Fibroblast of upper back skin (primary cell): ENCODE measurements around the gene CREBBP.

Experiments
- DNase-seq: peaks from one replicate; pipeline ENCODE4 v3.0.0-alpha.2; 2013

Gene CREBBP

DNA sequence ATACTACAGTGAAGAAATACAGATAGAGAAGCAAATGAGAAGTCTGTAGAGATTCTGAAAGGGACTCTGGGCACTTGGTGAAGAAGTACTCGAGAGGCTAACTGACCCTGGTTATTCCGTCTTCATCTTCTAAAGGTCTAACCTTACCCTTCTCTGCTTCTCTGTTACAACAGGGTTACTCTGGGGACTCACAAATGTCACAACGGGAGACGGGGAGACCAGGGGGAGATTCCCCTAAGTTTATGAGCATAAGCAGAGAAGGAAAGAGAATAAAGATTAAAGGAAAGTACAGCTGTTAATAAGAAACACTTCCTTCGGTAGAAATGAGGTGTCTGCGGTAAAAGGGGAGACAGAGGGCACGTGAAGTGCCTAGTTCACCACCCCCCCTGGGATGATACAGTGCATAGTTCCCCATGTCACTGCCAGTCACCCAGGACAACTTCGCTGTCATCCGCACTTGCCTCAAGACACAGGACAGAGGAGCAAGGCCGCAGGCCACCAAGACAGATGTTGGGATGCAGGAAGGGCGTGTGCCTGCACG is 88.0 kb downstream of the CREBBP start:
- no peak for DNase-seq

DNA sequence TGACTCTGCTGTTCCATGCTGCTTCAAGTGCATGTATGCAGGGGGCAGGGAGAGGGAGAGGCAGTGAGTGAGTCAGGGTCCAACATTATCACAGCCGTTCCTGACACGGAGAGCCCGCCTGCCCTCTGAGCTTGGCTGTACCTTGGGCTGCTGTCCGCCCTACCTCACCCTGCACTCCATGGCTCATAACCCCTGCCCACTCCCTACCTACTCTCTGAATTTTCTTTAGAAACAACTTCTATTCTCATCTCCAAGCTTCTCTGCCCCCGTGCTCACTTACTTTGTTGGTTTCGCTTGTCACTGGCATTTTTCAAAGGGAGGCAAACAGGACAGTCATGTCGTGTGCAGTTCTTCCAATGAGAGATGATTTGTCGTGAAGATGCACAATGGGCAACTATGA is 88.8 kb downstream of the CREBBP start:
- DNase-seq, result no peak

- no peak for DNase-seq
These were observed 91.0 kb downstream of the CREBBP start for GRCh38 chr16:3789375-3790099.

GRCh38 chr16:3788711-3789374 is 91.7 kb downstream of the CREBBP start:
- no peak for DNase-seq

- no peak for DNase-seq
These were observed 92.4 kb downstream of the CREBBP start for GRCh38 chr16:3787924-3788661.

DNA sequence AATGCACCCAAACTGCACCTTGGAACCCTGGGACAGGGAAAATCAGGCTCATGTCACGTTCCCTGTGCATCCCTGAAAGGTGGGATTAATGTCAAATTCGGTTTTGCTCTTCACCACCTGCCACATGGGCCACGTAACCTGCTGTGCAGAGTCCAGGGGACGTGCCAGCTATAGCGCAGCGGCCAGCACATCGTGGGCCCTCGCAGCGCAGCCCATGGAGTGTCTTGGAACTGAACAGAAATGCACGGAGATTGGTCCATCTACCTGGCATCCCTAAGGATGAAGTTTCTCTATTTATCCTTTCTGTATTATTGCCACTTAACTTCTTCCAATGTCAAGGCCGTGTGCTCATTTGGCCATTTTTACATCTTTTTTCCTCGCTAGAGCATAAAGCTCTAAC is 95.1 kb downstream of the CREBBP start:
- DNase-seq, result no peak

DNA sequence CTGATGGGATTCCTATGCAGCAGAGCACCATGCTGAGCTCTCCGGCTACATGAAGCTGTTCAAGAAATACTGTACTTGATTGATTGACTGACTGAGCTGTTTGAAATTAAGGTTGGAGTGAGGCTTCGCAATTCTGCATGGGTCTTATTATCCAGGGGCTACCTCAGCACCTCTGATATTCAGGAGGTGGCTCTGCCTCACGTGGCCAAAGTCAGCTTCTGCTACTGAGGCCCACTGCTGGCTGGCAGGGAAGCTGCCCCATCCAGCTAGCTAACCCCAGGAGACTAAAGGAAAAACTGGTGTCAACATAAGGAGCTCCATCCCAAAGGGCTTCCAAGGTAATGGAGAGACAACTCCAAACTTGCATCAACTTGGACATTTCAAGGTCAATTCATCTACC is 97.0 kb downstream of the CREBBP start:
- no peak for DNase-seq

DNA sequence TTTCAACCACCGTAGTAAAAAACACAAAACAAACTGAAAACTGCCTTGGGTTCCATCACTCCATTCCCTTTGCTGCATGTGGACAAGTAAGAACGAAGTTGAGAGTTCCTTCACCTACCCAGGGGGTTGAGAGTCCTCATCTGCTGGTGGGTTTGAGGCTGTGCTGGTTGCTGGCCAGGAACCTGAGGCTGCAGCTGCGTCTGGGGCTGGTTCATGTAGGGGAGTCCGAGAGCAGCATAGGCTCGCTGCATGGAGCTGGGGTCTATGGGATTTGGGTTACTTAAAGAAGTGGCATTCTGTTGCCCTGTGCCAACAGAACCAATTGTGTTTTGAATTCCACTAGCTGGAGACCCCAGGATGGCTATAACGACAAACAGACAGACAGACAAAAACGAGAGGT is 97.9 kb downstream of the CREBBP start:
- no peak for DNase-seq

GRCh38 chr16:3781421-3781820 is 99.1 kb downstream of the CREBBP start:
- DNase-seq, result no peak

DNA sequence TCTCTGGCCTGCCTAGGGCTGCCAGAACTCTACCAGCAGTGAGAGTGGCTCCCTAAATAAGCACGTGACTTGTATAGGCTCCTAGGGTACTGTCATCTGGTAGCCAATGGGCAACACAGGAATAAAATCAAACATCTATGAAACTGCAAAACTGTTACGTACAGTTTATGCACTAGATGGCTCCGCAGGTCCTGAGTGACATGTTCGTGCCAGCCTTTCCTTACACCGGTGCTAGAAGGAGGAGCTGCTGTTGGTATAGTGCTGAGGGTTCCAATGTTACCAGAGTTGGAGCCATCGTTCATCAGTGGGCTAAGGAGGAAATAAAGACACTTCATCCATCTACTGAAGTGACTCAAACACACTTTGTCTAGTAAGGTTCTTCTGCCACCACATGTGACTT is 99.9 kb downstream of the CREBBP start:
- DNase-seq, result peak; percentile 26

- DNase-seq, result no peak
These were observed 104.2 kb downstream of the CREBBP start for GRCh38 chr16:3776316-3776715.

GRCh38 chr16:3774819-3775218 is 105.7 kb downstream of the CREBBP start:
- no peak for DNase-seq

GRCh38 chr16:3774156-3774767 is 106.3 kb downstream of the CREBBP start:
- peak; percentile 35 for DNase-seq

DNA sequence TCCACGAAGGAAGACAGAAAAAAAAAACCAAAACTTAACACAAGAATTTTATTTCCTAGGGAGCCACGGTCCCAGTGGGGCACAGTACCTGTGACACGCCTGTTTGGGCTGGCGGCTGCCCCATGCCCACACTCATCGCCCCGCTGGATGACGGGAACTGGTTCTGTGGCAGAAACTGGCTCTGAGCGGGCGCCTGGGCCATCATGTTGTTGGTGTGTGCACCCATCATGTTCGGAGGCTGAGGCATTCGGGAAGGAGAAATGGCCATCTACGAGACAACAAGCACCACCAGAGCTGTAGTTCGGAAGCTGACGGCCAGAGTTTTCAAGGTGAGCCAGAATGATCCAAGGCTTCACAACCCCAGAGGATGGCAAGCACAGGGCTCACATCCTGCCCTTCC is 106.8 kb downstream of the CREBBP start:
- DNase-seq, result no peak

- no peak for DNase-seq
These were observed 109.0 kb downstream of the CREBBP start for GRCh38 chr16:3771513-3771912.

GRCh38 chr16:3770530-3770929 is 110.0 kb downstream of the CREBBP start:
- DNase-seq, result no peak

DNA sequence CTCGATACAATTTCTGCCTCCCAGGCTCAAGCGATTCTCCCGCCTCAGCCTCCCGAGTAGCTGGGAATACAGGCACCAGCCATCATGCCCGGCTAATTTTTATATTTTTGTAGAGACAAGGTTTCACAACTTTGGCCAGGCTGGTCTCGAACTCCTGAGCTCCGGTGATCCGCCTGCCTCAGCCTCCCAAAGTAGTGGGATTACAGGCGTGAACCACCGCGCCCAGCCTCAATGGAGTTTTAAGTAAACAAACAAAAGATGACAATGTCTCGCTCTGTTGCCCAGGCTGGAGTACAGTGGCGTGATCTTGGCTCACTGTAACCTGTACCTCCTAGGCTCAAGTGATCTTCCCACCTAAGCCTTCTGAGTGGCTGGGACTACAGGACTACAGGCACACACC is 110.6 kb downstream of the CREBBP start:
- DNase-seq, result no peak

DNA sequence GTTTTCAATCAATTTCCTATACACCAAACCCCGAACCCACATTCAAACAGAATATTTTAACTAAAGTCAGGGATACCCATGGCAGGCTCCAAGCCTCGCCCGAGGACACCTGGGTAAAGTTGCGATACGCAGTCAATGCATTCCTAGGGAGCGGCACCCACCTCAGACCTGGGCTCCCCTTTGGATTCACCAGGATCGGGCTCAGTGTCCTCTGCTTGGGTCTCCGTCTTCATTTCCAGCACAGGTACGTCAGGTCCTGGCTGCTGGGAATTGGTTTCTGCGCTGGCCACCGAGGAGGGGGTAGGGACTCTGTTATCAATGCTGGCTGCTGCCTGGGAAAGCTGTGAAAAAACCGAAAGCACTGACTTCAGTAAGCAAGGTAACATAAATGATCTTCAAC is 111.5 kb downstream of the CREBBP start:
- DNase-seq, result no peak

DNA sequence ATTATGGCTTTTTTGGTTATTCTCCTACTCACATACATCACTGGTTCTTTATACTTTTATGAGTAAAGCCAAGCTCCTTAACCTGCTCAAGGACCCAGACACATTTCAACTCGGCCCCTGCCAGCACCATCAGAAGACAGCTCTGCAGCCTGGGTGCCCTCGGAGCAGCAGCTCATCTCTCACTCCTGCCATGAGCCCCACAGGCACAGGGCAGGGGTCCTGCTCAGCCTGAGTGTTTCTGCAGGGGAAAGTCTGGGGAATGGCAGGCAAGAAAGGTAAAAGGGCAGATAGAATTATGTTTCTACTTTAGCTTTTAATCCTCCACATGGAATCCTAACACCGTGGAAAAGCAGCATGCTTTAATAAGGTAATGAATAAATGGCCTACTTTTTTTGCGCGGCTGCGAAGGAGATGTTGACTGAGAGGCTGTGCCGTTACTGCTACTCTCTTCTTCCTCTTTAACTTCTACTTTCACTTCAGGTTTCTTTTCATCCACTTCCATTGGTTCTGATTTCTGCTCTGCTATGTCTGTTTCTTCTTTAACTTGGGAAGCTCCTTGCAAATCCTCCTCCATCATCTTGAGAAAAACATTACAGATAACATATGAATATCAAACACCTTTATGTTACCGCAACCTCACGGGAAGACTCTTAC is 113.1 kb downstream of the CREBBP start:
- no peak for DNase-seq

- DNase-seq, result no peak
These were observed 114.3 kb downstream of the CREBBP start for GRCh38 chr16:3766177-3766576.

DNA sequence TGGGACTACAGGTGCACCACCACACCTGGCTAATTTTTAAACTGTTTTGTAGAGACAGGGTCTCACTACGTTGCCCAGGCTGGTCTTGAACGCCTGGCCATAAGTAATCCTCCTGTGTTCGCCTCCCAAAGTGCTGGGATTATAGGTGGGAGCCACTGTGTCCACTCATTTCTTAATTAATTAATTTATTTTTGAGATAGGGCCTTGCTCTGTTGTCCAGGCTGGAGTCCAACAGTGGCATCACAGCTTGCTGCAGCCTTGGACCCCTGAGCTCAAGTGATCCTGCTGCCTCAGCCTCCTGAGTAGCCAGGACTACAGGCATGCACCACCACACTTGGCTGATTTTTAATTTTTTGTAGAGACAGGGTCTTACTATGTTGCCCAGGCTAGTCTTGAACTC is 116.1 kb downstream of the CREBBP start:
- no peak for DNase-seq

DNA sequence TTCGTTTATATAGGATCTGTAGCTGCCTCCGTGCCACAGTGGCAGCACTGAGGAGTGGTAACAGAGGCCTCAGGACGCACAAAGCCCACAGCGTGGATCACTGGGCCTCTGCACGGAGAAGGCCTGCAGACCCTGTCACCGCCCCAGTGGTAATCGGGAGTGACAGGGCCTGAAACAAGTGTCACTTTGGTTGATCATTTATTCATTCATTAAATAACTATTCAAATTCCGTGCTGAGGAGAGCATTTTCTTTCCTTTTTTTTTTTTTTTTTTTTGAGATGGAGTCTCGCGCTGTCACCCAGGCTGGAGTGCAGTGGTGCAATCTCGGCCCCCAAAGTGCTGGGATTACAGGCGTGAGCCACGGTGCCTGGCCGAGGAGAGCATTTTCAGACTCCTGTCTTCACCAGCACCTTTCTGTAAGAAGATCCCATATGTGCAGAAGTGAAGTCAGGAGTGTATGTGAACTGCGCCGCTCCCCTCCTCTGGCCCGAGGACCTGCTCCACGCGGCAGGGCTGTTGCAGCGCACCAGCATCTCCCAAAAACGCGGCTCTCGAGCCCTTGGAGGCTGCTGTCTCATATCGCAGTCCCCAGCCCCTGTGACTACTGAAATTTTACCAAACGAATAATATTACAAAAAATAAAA is 118.3 kb downstream of the CREBBP start:
- DNase-seq, result no peak
